Panc1 (cell line): ENCODE results near the gene YWHAG.

Source experiments
- CTCF ChIP-seq: fragments of 450-650 bp; IDR thresholded peaks from 2 replicates; pipeline ENCODE4 v1.5.1; 2017; ENCODE audit warnings: mild to moderate bottlenecking
- POLR2AphosphoS5 ChIP-seq: IDR thresholded peaks from 2 replicates; pipeline ENCODE4 v1.6.1; 2012; ENCODE audit warnings: mild to moderate bottlenecking, low read depth, low read length, moderate library complexity
- REST ChIP-seq, 2 experiments: IDR thresholded peaks; 2 replicates each; pipeline ENCODE4 v1.6.1; 2011 to 2012; ENCODE audit warnings: low read depth in 2 of 2, control low read depth in 1 of 2, low read length in 1 of 2, mild to moderate bottlenecking in 1 of 2, moderate library complexity in 1 of 2; ENCODE audit not compliant: insufficient read depth in 1 of 2
- SIN3A ChIP-seq: IDR thresholded peaks from 2 replicates; pipeline ENCODE4 v1.6.1; 2012; ENCODE audit warnings: low read depth, mild to moderate bottlenecking, low read length, moderate library complexity, borderline replicate concordance; ENCODE audit not compliant: insufficient read depth
- TCF7L2 ChIP-seq: IDR thresholded peaks from 2 replicates; pipeline ENCODE4 v1.6.1; 2011; ENCODE audit warnings: mild to moderate bottlenecking, low read depth, low read length, inconsistent platforms

GRCh38 chr7:76381814-76382213, 23.0 kb upstream of the YWHAG start:
- TF ChIP-seq CTCF (no peak), POLR2AphosphoS5 (no peak), SIN3A (no peak), TCF7L2 (no peak), REST (IDR thresholded peaks at IDR 0.05; ENCODE audit: insufficient read depth in 1 of 2, low read depth in 2 of 2, low read length in 1 of 2) (no peak)
